Lower leg skin (tissue), 3 donors: ENCODE results near the gene NAP1L1.

ENCODE experiments used
- CTCF ChIP-seq, 3 donors: fragments of 450-650 bp; IDR thresholded peaks; one replicate each; pipeline ENCODE4 v1.5.1; 2016; ENCODE audit warnings: antibody characterized with exemption in 3 of 3, mild to moderate bottlenecking in 3 of 3, moderate library complexity in 2 of 3
- POLR2A ChIP-seq, 2 donors: fragments of 450-650 bp; IDR thresholded peaks; one replicate each; pipeline ENCODE4 v1.6.1; 2016 to 2017; ENCODE audit warnings: antibody characterized with exemption in 2 of 2, mild to moderate bottlenecking in 1 of 2, moderate library complexity in 1 of 2

GRCh38 chr12:76101739-76102385 lies 17.4 kb upstream of the NAP1L1 start:
- TF ChIP-seq CTCF (IDR thresholded peaks at IDR 0.05) (no peak), POLR2A (IDR thresholded peaks at IDR 0.05) (no peak)
